ENCODE measurements around the gene CMTM7. TPM values are rescaled to one million over a fixed set of nuclear protein-coding genes. Genes with fewer than 3 reads are reported as not detected.

The CMTM7 gene
- total and polyA plus RNA-seq, 2 of the 13 experiments (the other 11 are each of a cell fraction or from before 2014, with no cell fraction given), result 20.9 to 21.4 TPM

GRCh38 chr3:32457971-32458471 lies 66.4 kb downstream of the CMTM7 start (continued):
- no peak for TF ChIP-seq MBD4 (IDR thresholded peaks at IDR 0.05; ENCODE audit: borderline replicate concordance, low read length)
- no peak for TF ChIP-seq ZNF839 (CRISPR knock-in tag; IDR thresholded peaks at IDR 0.05; ENCODE audit: borderline replicate concordance)
- no peak for TF ChIP-seq ZNF616 (CRISPR knock-in tag; IDR thresholded peaks at IDR 0.05; ENCODE audit: low read depth)
- no peak for TF ChIP-seq ZNF296 (CRISPR knock-in tag; conservative IDR thresholded peaks at IDR 0.05)
- no peak for TF ChIP-seq JUN (CRISPR knock-in tag; IDR thresholded peaks at IDR 0.05)

- in situ Hi-C loops (cut with HindIII; ENCODE audit: extremely low pct_ligation_motif_present, low pct_unique_long_range_greater_than_20kb) (no loop called here), intact Hi-C loops (cut with micrococcal nuclease; ENCODE audit: unreplicated experiment) (no loop called here)
- Histone ChIP-seq H3K4me3 (replicated peaks in 1 of 3; ENCODE audit: insufficient read depth in 1 of 3, low read depth in 2 of 3, low read length in 3 of 3) (no peak overlapping the region), H3K27ac (ENCODE audit: extremely low read length, insufficient read depth, low read length) (no peak overlapping the region), H2AFZ (ENCODE audit: low read length) (no peak overlapping the region), H3K27me3 (ENCODE audit: control insufficient read depth in 1 of 2, insufficient read depth in 2 of 2, low read length in 2 of 2) (no peaks in the 10 kb centered on the region), H3K36me3 (replicated peaks in 1 of 2; ENCODE audit: control insufficient read depth in 1 of 2, insufficient read depth in 2 of 2, low read length in 2 of 2) (peaks cover 3 to 13% of the 10 kb centered on the region in 2 experiments; a peak in 4 of 5 replicates), H3K79me2 (ENCODE audit: insufficient read depth, low read length) (no peaks in the 10 kb centered on the region), H3K4me2 (ENCODE audit: low read depth, low read length) (no peak overlapping the region), H3K4me1 (ENCODE audit: insufficient read depth, low read length) (peaks cover 6% of the 10 kb centered on the region; the same call in 1 of the 2 replicates), H3K9ac (ENCODE audit: insufficient read depth, low read depth, low read length) (no peak overlapping the region), H4K20me1 (ENCODE audit: insufficient read depth, low read length) (no peaks in the 10 kb centered on the region), H3K9me3 (ENCODE audit: low read length) (no peaks in the 10 kb centered on the region)
- BruUV-seq (replicated peaks), result no TSS peak
- FAIRE-seq, result no peak
- POLR2A ChIA-PET, result no interaction called here
- CTCF ChIA-PET (ENCODE audit: low intra/inter-chr PET ratio, low total read pairs), result no interaction called here
- DNase-seq (ENCODE audit: low spot score), result no peak
- no peak; the same call in 2 of the 3 replicates for ATAC-seq
- WGBS (ENCODE audit: low lambda C conversion rate), result 93% methylated on average over 3 of the region's 5 CpGs
- no peak for TF ChIP-seq HMGXB4 (CRISPR knock-in tag; IDR thresholded peaks at IDR 0.05; ENCODE audit: borderline replicate concordance in 1 of 2, low read depth in 1 of 2)
- TF ChIP-seq ZNF282 (IDR thresholded peaks at IDR 0.05; ENCODE audit: partially characterized antibody), result no peak
- no peak for TF ChIP-seq RBM39 (IDR thresholded peaks at IDR 0.05; ENCODE audit: low read depth, low read length, poor library complexity, severe bottlenecking)
- TF ChIP-seq ZBTB8A (CRISPR knock-in tag; IDR thresholded peaks at IDR 0.05; ENCODE audit: borderline replicate concordance, low read depth), result no peak
- no peak for TF ChIP-seq SPEN (CRISPR knock-in tag; IDR thresholded peaks at IDR 0.05; ENCODE audit: low read depth)
- TF ChIP-seq RNF2 (conservative IDR thresholded peaks at IDR 0.05; ENCODE audit: low read depth), result no peak
- no peak for TF ChIP-seq ZNF746 (CRISPR knock-in tag; IDR thresholded peaks at IDR 0.05)
- TF ChIP-seq ZNF136 (CRISPR knock-in tag; IDR thresholded peaks at IDR 0.05; ENCODE audit: low read depth), result no peak
- no peak for TF ChIP-seq ZNF496 (CRISPR knock-in tag; IDR thresholded peaks at IDR 0.05; ENCODE audit: insufficient replicate concordance)
- no peak for TF ChIP-seq ZBTB7B (CRISPR knock-in tag; IDR thresholded peaks at IDR 0.05)
- TF ChIP-seq TRAFD1 (CRISPR knock-in tag; IDR thresholded peaks at IDR 0.05; ENCODE audit: borderline replicate concordance), result no peak
- TF ChIP-seq IKZF1 (IDR thresholded peaks at IDR 0.05), result no peak
- no peak for TF ChIP-seq MXD4 (CRISPR knock-in tag; IDR thresholded peaks at IDR 0.05)
- no peak for TF ChIP-seq KLF11 (CRISPR knock-in tag; IDR thresholded peaks at IDR 0.05)
Observed at GRCh38 chr3:32459450-32459849, 67.8 kb downstream of the CMTM7 start.
